ENCODE measurements around the gene SOAT1. TPM values are rescaled to one million over a fixed set of nuclear protein-coding genes. Genes with fewer than 3 reads are reported as not detected.

SOAT1 gene
- total RNA-seq, 1 experiment from 2014 or later, result 7.5 TPM

DNA sequence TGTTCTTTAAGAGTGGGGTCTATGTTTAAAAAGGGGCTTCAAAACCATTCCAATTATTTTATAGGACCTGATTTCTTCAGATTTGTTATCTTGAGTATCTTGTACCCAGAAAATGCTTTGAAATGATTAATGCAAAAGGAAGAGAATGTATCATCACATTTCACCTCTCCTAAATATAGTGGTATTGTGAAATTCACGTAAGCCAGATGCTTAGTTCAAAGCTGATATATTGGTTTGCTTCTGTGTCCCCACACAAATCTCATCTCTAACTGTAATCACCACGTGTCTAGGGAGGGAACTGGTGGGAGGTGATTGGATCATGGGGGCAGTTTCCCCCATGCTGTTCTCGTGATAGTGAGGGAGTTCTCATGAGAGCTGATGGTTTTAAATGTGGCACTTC, 8.5 kb downstream of the SOAT1 start:
- H2BK12ac ChIP-seq (ENCODE audit: insufficient read length, low read depth, low read length), result no peak overlapping the region
- no peak overlapping the region for H4K8ac ChIP-seq (replicated peaks; ENCODE audit: insufficient read length, low read depth, low read length)
- no peaks in the 10 kb centered on the region for H3K23me2 ChIP-seq (ENCODE audit: insufficient read length, low read depth, low read length, poor library complexity, severe bottlenecking)
- no peak overlapping the region for H3K9ac ChIP-seq (ENCODE audit: extremely low read depth, insufficient read length, low read length)
- Mint-ChIP-seq H3K4me1 (peaks cover 2 to 4% of the 10 kb centered on the region in 2 experiments), H3K4me3 (no peak overlapping the region), H3K27ac (no peak overlapping the region), H3K36me3 (ENCODE audit: insufficient read depth in 1 of 3, low read depth in 3 of 3) (no peaks in the 10 kb centered on the region; a peak in 2 of 7 replicates), H3K27me3 (ENCODE audit: low read depth) (peaks cover 56% of the 10 kb centered on the region), H3K9me3 (no peaks in the 10 kb centered on the region; a peak in 2 of 5 replicates)
- H2AK5ac ChIP-seq (ENCODE audit: insufficient read length, low read length), result no peak overlapping the region
- no peaks in the 10 kb centered on the region for H3K4me1 ChIP-seq (ENCODE audit: insufficient read depth, low read length)
- H3K79me2 ChIP-seq (ENCODE audit: insufficient read depth, low read length), result no peaks in the 10 kb centered on the region
- H3K18ac ChIP-seq (ENCODE audit: insufficient read length, low read depth, low read length), result no peak overlapping the region
- H3K4me2 ChIP-seq (ENCODE audit: insufficient read depth, insufficient read length, low read length), result no peak overlapping the region
- no peaks in the 10 kb centered on the region for H4K20me1 ChIP-seq (ENCODE audit: control insufficient read depth, insufficient read depth, insufficient read length)
- H3K79me1 ChIP-seq (ENCODE audit: insufficient read depth, low read depth, low read length, poor library complexity, severe bottlenecking), result no peaks in the 10 kb centered on the region
- no CpG with 5 or more reads among the region's 3 CpGs for WGBS (ENCODE audit: extremely low coverage, insufficient read length, low lambda C conversion rate)
- no peaks in the 10 kb centered on the region for H3K9me3 ChIP-seq (ENCODE audit: control insufficient read depth, low read depth, low read length)
- H2AFZ ChIP-seq (ENCODE audit: low read length), result no peak overlapping the region
- no peak overlapping the region for H3K4ac ChIP-seq (ENCODE audit: low read depth, low read length)
- H3K23ac ChIP-seq (ENCODE audit: insufficient read length, low read depth, low read length), result no peak overlapping the region
- H3K27ac ChIP-seq (ENCODE audit: insufficient read length, low read depth, low read length), result no peak overlapping the region
- no peak overlapping the region for H2BK20ac ChIP-seq (ENCODE audit: low read depth, low read length, poor library complexity, severe bottlenecking)
- H2BK15ac ChIP-seq (ENCODE audit: low read depth, low read length), result no peak overlapping the region
- DNase-seq, result no peak
- H3K14ac ChIP-seq (ENCODE audit: insufficient read depth, low read length), result no peak overlapping the region; the same call in 1 of the 2 replicates
- H3K56ac ChIP-seq (ENCODE audit: insufficient read length, low read depth, low read length), result no peak overlapping the region
- no peak overlapping the region for H2BK120ac ChIP-seq (ENCODE audit: low read depth, low read length, poor library complexity, severe bottlenecking)
- peaks cover 14% of the 10 kb centered on the region for H3K27me3 ChIP-seq (ENCODE audit: insufficient read depth, low read length)
- no peak overlapping the region for H4K91ac ChIP-seq (ENCODE audit: insufficient read length, low read depth, low read length)
- TF ChIP-seq CTCF (conservative IDR thresholded peaks at IDR 0.05), result no peak
- H4K5ac ChIP-seq (ENCODE audit: insufficient read length, low read depth, low read length), result no peak overlapping the region
- no peak overlapping the region for H2BK5ac ChIP-seq (ENCODE audit: insufficient read length, low read length)
- H3T11ph ChIP-seq (ENCODE audit: low read length), result no peak overlapping the region

All from H9 (cell line).